Pancreas (tissue), 10 donors: ENCODE data around the gene TNRC6B. TPM values are rescaled to one million over a fixed set of nuclear protein-coding genes. Genes with fewer than 3 reads are reported as not detected.

Experiments used
- ATAC-seq, 4 donors: fragments of 200-7000 bp; cut with Tn5 transposase; one replicate each; pipeline versions ENCODE4 v1.8.0 to v1.9.1; 2020; ENCODE audit warnings: mild to moderate bottlenecking in 4 of 4, moderate library complexity in 4 of 4
- DNase-seq, 6 donors: peaks; one replicate each; pipeline ENCODE4 v3.0.0-alpha.2; 2020
- FAIRE-seq: peaks from 2 replicates; lab custom pipeline; 2012; peaks lifted over from hg19 to GRCh38; lab: Jason Lieb, UNC
- H3K27ac ChIP-seq, 4 donors: fragments of 200-600 bp; sonication (generic); 1 replicate in 3 of 4; 2 replicates in 1 of 4; pipeline versions ENCODE4 v1.5.0 to v1.8.0; 2020
- H3K27me3 ChIP-seq, 4 donors: fragments of 200-600 bp; one replicate each; pipeline ENCODE4 v1.8.0; 2021
- H3K36me3 ChIP-seq, 3 donors: fragments of 200-600 bp; sonication (generic) in 1 of 3; one replicate each; pipeline versions ENCODE4 v1.5.0 to v1.8.0; 2020 to 2021
- H3K4me1 ChIP-seq, 3 donors: fragments of 200-600 bp; one replicate each; pipeline ENCODE4 v1.8.0; 2021
- H3K4me3 ChIP-seq, 4 donors: fragments of 200-600 bp; sonication (generic) in 2 of 4; one replicate each; pipeline versions ENCODE4 v1.5.0 to v1.8.0; 2020 to 2021
- H3K9me3 ChIP-seq, 4 donors: fragments of 200-600 bp; one replicate each; pipeline ENCODE4 v1.8.0; 2021
- WGBS, 2 donors: extraction: QIAGEN DNeasy Blood & Tissue Kit; methylation state at CpG; one replicate each; pipeline ENCODE4 v1.1.7; 2013; 5-methylcytosine and 5-hydroxymethylcytosine counted together
- intact Hi-C, 3 donors: fragments of 100-400 bp; cut with DNase I; formaldehyde crosslinking; loops; one replicate each; pipeline versions ENCODE4 v1.11.1 to v1.14.2; 2022
- polyA plus RNA-seq, 2 donors: library from polyadenylated mRNA; stranded (reverse); fragments of 200-250 nt; gene quantifications; one replicate each; pipeline ENCODE4 v1.2.3, GENCODE V29; 2013
- total RNA-seq, 6 donors: library from RNA; stranded (reverse); fragmentation: NEBNext Ultra II Directional in 4 of 6; extraction: Animal tissue kit (Norgen Biotek cat#: 25700) in 4 of 6; gene quantifications; one replicate each; pipeline versions ENCODE4 v1.2.1 to v1.2.4, GENCODE V29; 2021 to 2023
- TF ChIP-seq, protein P1 (sequence below), 4 donors: fragments of 200-600 bp; sonication (generic) in 3 of 4; IDR thresholded peaks; one replicate each; pipeline versions ENCODE4 v1.5.0 to v1.8.0; 2021; ENCODE audit warnings: antibody characterized with exemption in 4 of 4
- donor health status: healthy with polysubstance abuse.
- donor health status: DM: no; HTN: no; CAD: no; lungs with moderate emphysema.
- donor health status: DM: no; HTN: no; CAD: no.
- donor health status: control.
- donor health status: control.
- donor health status: Bipolar disorder and iron deficiency.
- donor health status: DM: yes; HTN: yes; CAD: no.
- donor health status: DM: no; HTN: no; CAD: no.
- donor health status: DM: no; HTN: no; CAD: no.
- donor health status: DM: yes; HTN: yes; CAD: no.

TNRC6B gene
- total and polyA plus RNA-seq, 8 donors, result 2.2 to 31.3 (median 21.0) TPM

DNA sequence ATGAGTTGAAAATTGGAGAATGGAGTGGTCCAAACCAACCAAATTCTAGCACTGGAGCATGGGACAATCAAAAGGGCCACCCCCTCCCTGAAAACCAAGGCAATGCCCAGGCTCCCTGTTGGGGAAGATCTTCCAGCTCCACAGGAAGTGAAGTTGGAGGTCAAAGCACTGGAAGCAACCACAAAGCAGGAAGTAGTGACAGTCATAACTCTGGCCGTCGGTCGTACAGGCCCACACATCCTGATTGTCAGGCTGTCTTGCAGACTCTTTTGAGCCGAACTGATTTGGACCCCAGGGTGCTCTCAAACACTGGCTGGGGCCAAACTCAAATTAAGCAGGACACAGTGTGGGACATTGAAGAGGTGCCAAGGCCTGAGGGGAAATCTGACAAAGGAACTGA is 88.1 kb downstream of the TNRC6B start:
- Histone ChIP-seq H3K4me3 (no peak overlapping the region), H3K27me3 (no peaks in the 10 kb centered on the region), H3K9me3 (no peaks in the 10 kb centered on the region), H3K4me1 (no peaks in the 10 kb centered on the region), H3K36me3 (peaks cover 0 to 11% (median 0%) of the 10 kb centered on the region in 3 donors), H3K27ac (no peak overlapping the region)
- TF ChIP-seq, protein P1, sequence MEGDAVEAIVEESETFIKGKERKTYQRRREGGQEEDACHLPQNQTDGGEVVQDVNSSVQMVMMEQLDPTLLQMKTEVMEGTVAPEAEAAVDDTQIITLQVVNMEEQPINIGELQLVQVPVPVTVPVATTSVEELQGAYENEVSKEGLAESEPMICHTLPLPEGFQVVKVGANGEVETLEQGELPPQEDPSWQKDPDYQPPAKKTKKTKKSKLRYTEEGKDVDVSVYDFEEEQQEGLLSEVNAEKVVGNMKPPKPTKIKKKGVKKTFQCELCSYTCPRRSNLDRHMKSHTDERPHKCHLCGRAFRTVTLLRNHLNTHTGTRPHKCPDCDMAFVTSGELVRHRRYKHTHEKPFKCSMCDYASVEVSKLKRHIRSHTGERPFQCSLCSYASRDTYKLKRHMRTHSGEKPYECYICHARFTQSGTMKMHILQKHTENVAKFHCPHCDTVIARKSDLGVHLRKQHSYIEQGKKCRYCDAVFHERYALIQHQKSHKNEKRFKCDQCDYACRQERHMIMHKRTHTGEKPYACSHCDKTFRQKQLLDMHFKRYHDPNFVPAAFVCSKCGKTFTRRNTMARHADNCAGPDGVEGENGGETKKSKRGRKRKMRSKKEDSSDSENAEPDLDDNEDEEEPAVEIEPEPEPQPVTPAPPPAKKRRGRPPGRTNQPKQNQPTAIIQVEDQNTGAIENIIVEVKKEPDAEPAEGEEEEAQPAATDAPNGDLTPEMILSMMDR (IDR thresholded peaks at IDR 0.05), result no peak
- DNase-seq (no peak), FAIRE-seq (no peak), ATAC-seq (peak in 1 of 4 donors; percentile 36)
- intact Hi-C loops, result no loop called here
- WGBS, 2 donors, result 86% methylated on average over 4 of the region's 4 CpGs

DNA sequence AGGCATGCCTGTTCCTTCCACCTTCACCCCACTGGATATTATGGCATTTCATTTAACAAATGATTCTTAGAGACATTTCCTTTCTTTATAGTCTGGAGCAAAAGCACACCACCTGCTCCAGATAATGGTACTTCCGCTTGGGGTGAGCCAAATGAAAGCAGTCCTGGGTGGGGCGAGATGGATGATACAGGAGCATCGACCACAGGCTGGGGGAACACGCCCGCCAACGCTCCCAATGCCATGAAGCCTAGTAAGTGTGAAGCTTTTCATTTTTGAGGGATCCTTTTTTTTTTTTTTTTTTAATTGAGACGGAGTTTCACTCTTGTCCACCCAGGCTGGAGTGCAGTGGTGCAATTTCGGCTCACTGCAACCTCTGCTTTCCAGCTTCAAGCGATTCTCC is 92.3 kb downstream of the TNRC6B start:
- FAIRE-seq, result no peak

DNA sequence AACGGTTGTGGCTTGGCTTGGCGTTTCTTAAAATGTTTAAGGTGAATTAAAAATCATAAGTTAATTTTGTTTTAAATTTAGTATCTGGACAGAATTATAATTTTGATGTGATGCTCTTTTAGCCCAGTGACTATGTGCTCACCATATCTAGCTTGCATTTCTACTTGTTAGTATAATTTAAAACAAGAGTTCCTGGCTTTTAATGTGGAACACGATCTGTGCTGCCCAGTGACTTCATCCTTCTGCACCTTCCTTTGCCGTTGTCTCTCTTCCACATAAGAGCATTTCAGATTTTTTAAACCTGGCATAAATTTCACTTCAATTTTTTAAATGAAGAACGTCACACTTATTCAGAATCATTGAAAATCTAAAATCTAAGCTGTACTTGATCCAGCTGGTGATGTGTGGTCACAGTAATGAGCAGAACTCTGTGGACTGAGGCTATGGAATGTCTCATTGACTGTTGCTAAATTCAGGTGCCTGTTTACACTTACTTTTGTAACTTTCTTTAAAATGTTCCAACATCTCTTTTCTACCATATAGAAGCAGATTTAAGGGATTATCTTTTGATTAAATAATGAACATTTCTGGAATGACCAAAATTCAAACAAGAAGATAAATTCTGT is 93.1 kb downstream of the TNRC6B start:
- H3K27ac ChIP-seq, result no peak overlapping the region
- ATAC-seq (no peak), FAIRE-seq (no peak), DNase-seq (no peak)
- no peaks in the 10 kb centered on the region for H3K36me3 ChIP-seq
- 72 to 77% methylated on average over 5 of the region's 5 CpGs for WGBS, 2 donors
- H3K9me3 ChIP-seq, result no peaks in the 10 kb centered on the region
- H3K27me3 ChIP-seq, result no peaks in the 10 kb centered on the region
- TF ChIP-seq, protein P1 (IDR thresholded peaks at IDR 0.05), result no peak
- intact Hi-C loops, result no loop called here
- H3K4me1 ChIP-seq, result peaks cover 0 to 7% (median 3%) of the 10 kb centered on the region in 3 donors
- H3K4me3 ChIP-seq, result no peak overlapping the region

More for the DNA sequence above, 92.3 kb downstream of the TNRC6B start:
- intact Hi-C loops, result no loop called here
- no peaks in the 10 kb centered on the region for H3K4me1 ChIP-seq
- WGBS, 2 donors, result 97 to 99% methylated on average over 9 of the region's 9 CpGs
- H3K27me3 ChIP-seq, result no peaks in the 10 kb centered on the region
- H3K4me3 ChIP-seq, result no peak overlapping the region
- no peak overlapping the region for H3K27ac ChIP-seq
- H3K9me3 ChIP-seq, result no peaks in the 10 kb centered on the region
- DNase-seq (no peak), ATAC-seq (no peak)
- TF ChIP-seq, protein P1 (IDR thresholded peaks at IDR 0.05), result no peak
- no peaks in the 10 kb centered on the region for H3K36me3 ChIP-seq

DNA sequence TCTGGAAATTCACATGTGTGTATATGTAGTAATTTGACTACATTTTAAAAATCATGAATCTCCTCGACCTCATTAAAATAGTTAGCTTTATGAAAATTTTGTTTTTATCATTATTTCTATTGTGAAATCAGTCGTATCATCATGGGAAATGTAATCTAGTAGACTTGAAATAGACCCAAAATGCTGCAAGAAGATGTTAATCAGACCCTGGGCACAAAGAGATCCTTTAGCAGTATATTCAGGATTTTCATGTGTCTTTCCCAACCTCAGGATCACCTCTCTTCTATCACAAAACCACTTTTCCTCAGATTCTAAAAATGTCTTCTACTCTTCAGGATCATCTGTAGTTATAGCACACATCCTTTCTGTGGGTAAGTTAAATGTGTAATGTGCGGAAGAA is 93.7 kb downstream of the TNRC6B start:
- Histone ChIP-seq H3K4me1 (peaks cover 0 to 8% (median 7%) of the 10 kb centered on the region in 3 donors), H3K4me3 (no peak overlapping the region), H3K9me3 (no peaks in the 10 kb centered on the region), H3K36me3 (no peaks in the 10 kb centered on the region), H3K27me3 (no peaks in the 10 kb centered on the region), H3K27ac (no peak overlapping the region)
- FAIRE-seq, result no peak
- TF ChIP-seq, protein P1 (IDR thresholded peaks at IDR 0.05), result no peak
- no peak for DNase-seq
- 88 to 92% methylated on average over 3 of the region's 3 CpGs for WGBS, 2 donors
- ATAC-seq, result no peak
- intact Hi-C loops, result no loop called here

DNA sequence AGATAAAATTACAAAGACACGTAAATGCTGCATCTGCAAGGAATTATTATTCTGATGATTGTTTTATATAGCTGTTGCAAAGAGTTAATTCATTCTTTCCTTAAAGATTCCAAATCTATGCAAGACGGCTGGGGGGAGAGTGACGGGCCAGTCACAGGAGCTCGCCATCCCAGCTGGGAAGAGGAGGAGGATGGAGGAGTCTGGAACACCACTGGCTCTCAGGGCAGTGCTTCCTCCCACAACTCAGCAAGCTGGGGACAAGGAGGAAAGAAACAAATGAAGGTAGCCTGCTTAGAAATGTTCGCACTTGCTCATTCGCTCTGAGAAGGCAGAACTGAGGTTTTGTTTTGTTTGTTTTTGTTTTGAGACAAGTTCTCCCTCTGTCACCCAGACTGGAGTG is 95.6 kb downstream of the TNRC6B start:
- 66 to 75% methylated on average over 6 of the region's 6 CpGs for WGBS, 2 donors
- ATAC-seq (no peak), FAIRE-seq (no peak), DNase-seq (no peak)
- TF ChIP-seq, protein P1 (IDR thresholded peaks at IDR 0.05), result no peak
- Histone ChIP-seq H3K27ac (no peak overlapping the region), H3K4me3 (no peak overlapping the region), H3K4me1 (peaks cover 3 to 12% (median 7%) of the 10 kb centered on the region in 3 donors), H3K27me3 (no peaks in the 10 kb centered on the region), H3K9me3 (no peaks in the 10 kb centered on the region), H3K36me3 (peaks cover 0 to 3% (median 0%) of the 10 kb centered on the region in 3 donors)
- intact Hi-C loops, result no loop called here
